Measurements from ENCODE around the gene CNIH3. TPM values are rescaled to one million over a fixed set of nuclear protein-coding genes. Genes with fewer than 3 reads are reported as not detected.

Gene CNIH3
- total RNA-seq, 1 donor, result 3.6 TPM

DNA sequence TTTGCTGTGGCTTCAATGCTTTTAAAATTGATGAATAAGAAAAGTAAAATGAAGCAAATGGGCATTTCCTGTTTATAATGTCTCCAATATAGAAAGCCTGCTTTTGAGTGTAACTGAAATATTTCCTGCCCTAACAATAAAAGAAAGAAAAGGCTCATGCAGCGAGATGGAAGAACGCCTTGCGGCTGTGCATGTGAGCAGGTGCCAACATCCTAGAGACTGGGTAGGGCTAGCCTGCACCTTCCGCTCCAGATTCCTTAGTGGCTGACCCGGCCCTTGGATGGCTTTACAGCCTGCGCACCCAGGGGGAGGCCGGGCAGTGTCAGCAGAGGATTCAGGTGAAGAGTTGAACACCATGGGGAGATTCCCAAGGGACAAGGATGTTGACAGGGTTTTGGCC lies 21.8 kb downstream of the CNIH3 start:
- H3K4me1 ChIP-seq (ENCODE audit: insufficient read depth, low read length), result peaks cover 24% of the 10 kb centered on the region
- H3K4me3 ChIP-seq (ENCODE audit: insufficient read depth, low read length), result no peak overlapping the region
- no peaks in the 10 kb centered on the region for H3K9me3 ChIP-seq (ENCODE audit: low read depth, low read length)
- peak overlapping the region; percentile 20 for H3K4me2 ChIP-seq (ENCODE audit: insufficient read depth, low read length)
- no peak overlapping the region for H2AFZ ChIP-seq (ENCODE audit: low read length)
- H3K27me3 ChIP-seq (ENCODE audit: insufficient read depth, low read length), result no peaks in the 10 kb centered on the region
- peaks cover 2% of the 10 kb centered on the region for H3K79me2 ChIP-seq (ENCODE audit: insufficient read depth, low read length)
- no peaks in the 10 kb centered on the region for H3K36me3 ChIP-seq (ENCODE audit: insufficient read depth, low read length)
- TF ChIP-seq, protein P1, sequence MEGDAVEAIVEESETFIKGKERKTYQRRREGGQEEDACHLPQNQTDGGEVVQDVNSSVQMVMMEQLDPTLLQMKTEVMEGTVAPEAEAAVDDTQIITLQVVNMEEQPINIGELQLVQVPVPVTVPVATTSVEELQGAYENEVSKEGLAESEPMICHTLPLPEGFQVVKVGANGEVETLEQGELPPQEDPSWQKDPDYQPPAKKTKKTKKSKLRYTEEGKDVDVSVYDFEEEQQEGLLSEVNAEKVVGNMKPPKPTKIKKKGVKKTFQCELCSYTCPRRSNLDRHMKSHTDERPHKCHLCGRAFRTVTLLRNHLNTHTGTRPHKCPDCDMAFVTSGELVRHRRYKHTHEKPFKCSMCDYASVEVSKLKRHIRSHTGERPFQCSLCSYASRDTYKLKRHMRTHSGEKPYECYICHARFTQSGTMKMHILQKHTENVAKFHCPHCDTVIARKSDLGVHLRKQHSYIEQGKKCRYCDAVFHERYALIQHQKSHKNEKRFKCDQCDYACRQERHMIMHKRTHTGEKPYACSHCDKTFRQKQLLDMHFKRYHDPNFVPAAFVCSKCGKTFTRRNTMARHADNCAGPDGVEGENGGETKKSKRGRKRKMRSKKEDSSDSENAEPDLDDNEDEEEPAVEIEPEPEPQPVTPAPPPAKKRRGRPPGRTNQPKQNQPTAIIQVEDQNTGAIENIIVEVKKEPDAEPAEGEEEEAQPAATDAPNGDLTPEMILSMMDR (IDR thresholded peaks at IDR 0.05; ENCODE audit: extremely low read depth, low read depth, low read length), result no peak
- H4K20me1 ChIP-seq (ENCODE audit: insufficient read depth, low read length), result no peaks in the 10 kb centered on the region
- DNase-seq (ENCODE audit: insufficient read length, low spot score, missing footprints), result no peak
- H3K27ac ChIP-seq (ENCODE audit: low read depth, low read length), result no peak overlapping the region

DNA sequence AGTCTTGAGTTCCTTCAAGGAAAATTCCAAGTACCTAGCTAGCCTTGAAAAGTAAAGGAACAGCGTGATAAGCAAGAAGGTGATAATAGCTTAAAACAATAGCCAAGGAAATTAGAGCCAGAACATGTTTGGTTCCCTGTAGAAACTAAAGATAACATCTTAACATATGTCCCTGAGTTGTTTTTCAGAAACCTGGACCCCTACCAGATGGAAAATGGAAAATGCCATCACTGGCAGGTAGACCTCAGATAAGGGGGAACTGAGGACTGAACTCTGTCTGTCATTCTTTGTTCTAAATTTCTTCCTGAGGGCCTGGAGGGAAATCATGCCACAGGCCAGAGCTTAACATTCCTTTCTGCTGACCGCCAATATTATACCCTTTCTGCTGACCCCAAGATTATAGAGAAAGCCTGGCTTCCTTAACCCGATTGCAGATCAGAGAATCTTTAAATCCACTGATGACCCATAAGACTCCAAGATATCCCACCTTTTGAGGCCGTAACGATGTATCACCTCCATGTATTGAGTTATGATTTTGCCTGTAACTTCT lies 23.4 kb downstream of the CNIH3 start:
- Histone ChIP-seq H3K9me3 (ENCODE audit: low read depth, low read length) (no peaks in the 10 kb centered on the region), H3K4me1 (ENCODE audit: insufficient read depth, low read length) (peaks cover 19% of the 10 kb centered on the region), H3K27ac (ENCODE audit: low read depth, low read length) (no peak overlapping the region), H3K27me3 (ENCODE audit: insufficient read depth, low read length) (no peaks in the 10 kb centered on the region), H3K79me2 (ENCODE audit: insufficient read depth, low read length) (peaks cover 2% of the 10 kb centered on the region), H3K36me3 (ENCODE audit: insufficient read depth, low read length) (no peaks in the 10 kb centered on the region), H2AFZ (ENCODE audit: low read length) (no peak overlapping the region), H3K4me3 (ENCODE audit: insufficient read depth, low read length) (no peak overlapping the region), H4K20me1 (ENCODE audit: insufficient read depth, low read length) (no peaks in the 10 kb centered on the region), H3K4me2 (ENCODE audit: insufficient read depth, low read length) (no peak overlapping the region)
- TF ChIP-seq, protein P1 (IDR thresholded peaks at IDR 0.05; ENCODE audit: extremely low read depth, low read depth, low read length), result no peak
- DNase-seq (ENCODE audit: insufficient read length, low spot score, missing footprints), result no peak

DNA sequence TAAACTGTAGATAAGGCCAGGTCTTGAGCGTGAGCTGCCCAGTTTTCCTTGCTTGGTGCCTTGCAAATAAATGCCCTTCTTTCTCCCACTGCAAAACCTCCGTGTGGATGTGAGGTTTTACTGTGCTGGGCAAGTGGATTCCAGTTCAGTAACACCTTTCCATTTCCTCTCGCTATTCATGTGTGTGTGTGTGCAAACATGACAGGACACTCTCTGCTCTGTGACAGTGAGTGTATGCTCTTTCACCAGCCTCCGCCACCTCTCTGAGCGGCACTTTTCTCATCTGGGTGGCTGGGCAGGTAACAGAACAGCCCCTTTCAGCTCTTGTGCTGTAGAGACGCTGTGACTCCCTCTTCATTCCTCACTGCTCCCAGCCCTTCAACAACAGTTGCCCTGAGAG lies 23.9 kb downstream of the CNIH3 start:
- H3K4me1 ChIP-seq (ENCODE audit: insufficient read depth, low read length), result peaks cover 17% of the 10 kb centered on the region
- H3K4me3 ChIP-seq (ENCODE audit: insufficient read depth, low read length), result no peak overlapping the region

DNA sequence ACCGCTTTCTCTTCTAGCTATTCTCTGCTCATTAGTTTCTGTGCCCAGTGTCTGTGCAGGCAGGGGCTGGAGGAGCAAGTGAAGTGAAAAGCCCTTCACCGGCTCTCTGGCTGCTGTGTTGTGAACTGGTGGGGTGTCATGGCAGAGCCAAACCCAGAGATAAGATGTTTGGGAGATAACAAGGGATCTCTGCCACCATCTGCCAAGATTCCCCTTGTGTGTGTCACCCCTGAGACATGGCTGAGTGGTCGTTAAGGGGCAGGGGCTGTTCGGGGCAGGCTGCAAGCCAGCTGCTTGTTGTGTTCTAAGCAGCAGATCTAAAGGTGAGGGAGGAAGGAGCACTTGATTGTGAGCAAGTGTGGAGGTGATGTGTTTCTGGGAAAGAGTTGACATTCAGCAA lies 24.5 kb downstream of the CNIH3 start:
- H2AFZ ChIP-seq (ENCODE audit: low read length), result no peak overlapping the region
- peaks cover 13% of the 10 kb centered on the region for H3K4me1 ChIP-seq (ENCODE audit: insufficient read depth, low read length)

More for the DNA sequence above, 23.9 kb downstream of the CNIH3 start:
- H3K27ac ChIP-seq (ENCODE audit: low read depth, low read length), result no peak overlapping the region
- H2AFZ ChIP-seq (ENCODE audit: low read length), result no peak overlapping the region
- H3K27me3 ChIP-seq (ENCODE audit: insufficient read depth, low read length), result no peaks in the 10 kb centered on the region
- H3K79me2 ChIP-seq (ENCODE audit: insufficient read depth, low read length), result peaks cover 2% of the 10 kb centered on the region
- H3K4me2 ChIP-seq (ENCODE audit: insufficient read depth, low read length), result no peak overlapping the region
- H4K20me1 ChIP-seq (ENCODE audit: insufficient read depth, low read length), result no peaks in the 10 kb centered on the region
- no peaks in the 10 kb centered on the region for H3K9me3 ChIP-seq (ENCODE audit: low read depth, low read length)
- H3K36me3 ChIP-seq (ENCODE audit: insufficient read depth, low read length), result no peaks in the 10 kb centered on the region
- TF ChIP-seq, protein P1 (IDR thresholded peaks at IDR 0.05; ENCODE audit: extremely low read depth, low read depth, low read length), result no peak
- DNase-seq (ENCODE audit: insufficient read length, low spot score, missing footprints), result no peak

More for the DNA sequence above, 24.5 kb downstream of the CNIH3 start:
- TF ChIP-seq, protein P1 (IDR thresholded peaks at IDR 0.05; ENCODE audit: extremely low read depth, low read depth, low read length), result no peak
- DNase-seq (ENCODE audit: insufficient read length, low spot score, missing footprints), result peak; percentile 25
- Histone ChIP-seq H3K36me3 (ENCODE audit: insufficient read depth, low read length) (no peaks in the 10 kb centered on the region), H4K20me1 (ENCODE audit: insufficient read depth, low read length) (no peaks in the 10 kb centered on the region), H3K4me3 (ENCODE audit: insufficient read depth, low read length) (no peak overlapping the region), H3K9me3 (ENCODE audit: low read depth, low read length) (no peaks in the 10 kb centered on the region), H3K27me3 (ENCODE audit: insufficient read depth, low read length) (no peaks in the 10 kb centered on the region), H3K4me2 (ENCODE audit: insufficient read depth, low read length) (no peak overlapping the region), H3K79me2 (ENCODE audit: insufficient read depth, low read length) (peaks cover 2% of the 10 kb centered on the region), H3K27ac (ENCODE audit: low read depth, low read length) (no peak overlapping the region)
